GM23338 (cell line): ENCODE data around the gene CNTNAP2. TPM values are rescaled to one million over a fixed set of nuclear protein-coding genes. Genes with fewer than 3 reads are reported as not detected.

Experiments used
- ATAC-seq: fragments of 200-7000 bp; cut with Tn5 transposase; 3 replicates; pipeline ENCODE4 v1.9.1; 2020
- DNase-seq: peaks from one replicate; pipeline ENCODE4 v3.0.0-alpha.2; 2015; ENCODE audit warnings: low spot score
- H2AFZ ChIP-seq: fragments of 200-600 bp; sonication (generic); 2 replicates; pipeline ENCODE4 v1.8.0; 2016; ENCODE audit warnings: antibody characterized with exemption, mild to moderate bottlenecking, moderate library complexity
- H3F3A ChIP-seq: fragments of 200-600 bp; sonication (generic); replicated peaks from 2 replicates; pipeline ENCODE4 v1.8.0; 2017; ENCODE audit warnings: antibody characterized with exemption, mixed run types, low read depth
- H3K27ac ChIP-seq: fragments of 200-600 bp; sonication (generic); 2 replicates; pipeline ENCODE4 v1.6.1; 2016; ENCODE audit warnings: low read depth
- H3K27me3 ChIP-seq: fragments of 200-600 bp; sonication (generic); 2 replicates; pipeline ENCODE4 v1.8.0; 2016; ENCODE audit warnings: mild to moderate bottlenecking, mixed run types, moderate library complexity; ENCODE audit not compliant: insufficient read depth
- H3K36me3 ChIP-seq: fragments of 200-600 bp; sonication (generic); 2 replicates; pipeline ENCODE4 v1.8.0; 2016; ENCODE audit warnings: mild to moderate bottlenecking; ENCODE audit not compliant: insufficient read depth
- H3K4me1 ChIP-seq: fragments of 200-600 bp; sonication (generic); 2 replicates; pipeline ENCODE4 v1.8.0; 2016; ENCODE audit warnings: mild to moderate bottlenecking, moderate library complexity; ENCODE audit not compliant: insufficient read depth
- H3K4me2 ChIP-seq: fragments of 200-600 bp; sonication (generic); 2 replicates; pipeline ENCODE4 v1.7.1; 2017; ENCODE audit warnings: mixed run types
- H3K4me3 ChIP-seq: fragments of 200-600 bp; sonication (generic); 2 replicates; pipeline ENCODE4 v1.6.1; 2016; ENCODE audit warnings: mixed run types
- H3K79me2 ChIP-seq: fragments of 200-600 bp; sonication (generic); replicated peaks from 2 replicates; pipeline ENCODE4 v1.8.0; 2017; ENCODE audit warnings: mild to moderate bottlenecking; ENCODE audit not compliant: insufficient read depth
- H3K9me2 ChIP-seq: fragments of 200-600 bp; sonication (generic); 2 replicates; pipeline ENCODE4 v1.8.0; 2017; ENCODE audit not compliant: insufficient read depth
- H4K20me1 ChIP-seq: fragments of 200-600 bp; sonication (generic); replicated peaks from 2 replicates; pipeline ENCODE4 v1.8.0; 2017; ENCODE audit warnings: mild to moderate bottlenecking; ENCODE audit not compliant: insufficient read depth
- H3K27ac Mint-ChIP-seq: 2 replicates; pipeline ENCODE4 v1.8.0; 2020; ENCODE audit warnings: inconsistent platforms, mild to moderate bottlenecking, moderate library complexity, mixed read lengths
- H3K27me3 Mint-ChIP-seq: 3 replicates; pipeline ENCODE4 v1.8.0; 2022; ENCODE audit warnings: low read depth, mild to moderate bottlenecking, moderate library complexity, mixed read lengths, inconsistent platforms; ENCODE audit not compliant: insufficient read depth, poor library complexity
- H3K36me3 Mint-ChIP-seq: 3 replicates; pipeline ENCODE4 v1.8.0; 2021; ENCODE audit warnings: low read depth, mild to moderate bottlenecking, inconsistent platforms, moderate library complexity, mixed read lengths
- H3K4me1 Mint-ChIP-seq: 3 replicates; pipeline ENCODE4 v1.8.0; 2020; ENCODE audit warnings: mild to moderate bottlenecking, inconsistent platforms, mixed read lengths
- H3K4me3 Mint-ChIP-seq: 3 replicates; pipeline ENCODE4 v1.8.0; 2021; ENCODE audit warnings: moderate library complexity, mild to moderate bottlenecking, inconsistent platforms, mixed read lengths
- H3K9me3 Mint-ChIP-seq: 3 replicates; pipeline ENCODE4 v1.8.0; 2020; ENCODE audit warnings: moderate library complexity, mild to moderate bottlenecking, inconsistent platforms, mixed read lengths
- CREB1 ChIP-seq: fragments of 250-450 bp; sonication (Bioruptor Pico); IDR thresholded peaks from 2 replicates; pipeline ENCODE4 v1.5.0; 2020; ENCODE audit warnings: low read depth, mild to moderate bottlenecking, moderate library complexity
- EZH2phosphoT487 ChIP-seq: fragments of 200-600 bp; sonication (generic); IDR thresholded peaks from one replicate; pipeline ENCODE4 v1.8.1; 2018; ENCODE audit warnings: antibody characterized with exemption; ENCODE audit not compliant: unreplicated experiment
- JUNB ChIP-seq: IDR thresholded peaks from one replicate; pipeline ENCODE4 v1.6.1; 2016; ENCODE audit warnings: antibody characterized with exemption; ENCODE audit not compliant: unreplicated experiment
- POLR2AphosphoS5 ChIP-seq: IDR thresholded peaks from 2 replicates; pipeline ENCODE4 v1.6.1; 2016; ENCODE audit warnings: antibody characterized with exemption, low read depth
- STAT1 ChIP-seq: IDR thresholded peaks from one replicate; pipeline ENCODE4 v1.6.1; 2016; ENCODE audit warnings: antibody characterized with exemption; ENCODE audit not compliant: unreplicated experiment
- ZNF331 ChIP-seq: fragments of 250-450 bp; sonication (Bioruptor Pico); IDR thresholded peaks from 2 replicates; pipeline ENCODE4 v1.5.0; 2020; ENCODE audit warnings: low read depth, mild to moderate bottlenecking, moderate library complexity
- polyA plus RNA-seq: library from polyadenylated mRNA; unstranded; fragments of >200 nt; fragmentation: Nextera tagmentation; extraction: Ambion mirVana; gene quantifications from 2 replicates; pipeline ENCODE4 v1.2.1, GENCODE V29; 2016
- total RNA-seq: library from RNA; depleted of rRNA; stranded (reverse); fragments of >200 nt; shearing (Covaris generic); gene quantifications from 2 replicates; pipeline ENCODE4 v1.2.3, GENCODE V29; 2014
- TF ChIP-seq, protein P1 (sequence below), 2 experiments: fragments of 200-600 bp in 1 of 2; sonication (generic) in 1 of 2; conservative IDR thresholded peaks; 2 replicates each; pipeline versions ENCODE4 v1.5.1 to v1.6.1; 2016 to 2017; ENCODE audit warnings: antibody characterized with exemption in 2 of 2, low read depth in 2 of 2, mild to moderate bottlenecking in 2 of 2, moderate library complexity in 1 of 2
- TF ChIP-seq, protein P2 (sequence below): IDR thresholded peaks from one replicate; pipeline ENCODE4 v1.6.1; 2018; ENCODE audit warnings: antibody characterized with exemption; ENCODE audit not compliant: unreplicated experiment
- TF ChIP-seq, protein P3 (sequence below): IDR thresholded peaks from 2 replicates; pipeline ENCODE4 v1.6.1; 2016; ENCODE audit warnings: antibody characterized with exemption
- TF ChIP-seq, protein P4 (sequence below): fragments of 250-450 bp; sonication (Bioruptor Pico); IDR thresholded peaks from 2 replicates; pipeline ENCODE4 v1.5.0; 2020; ENCODE audit warnings: mild to moderate bottlenecking, moderate library complexity

Gene CNTNAP2
- total and polyA plus RNA-seq, 2 experiments from 2014 or later, result 38.2 to 61.3 TPM

DNA sequence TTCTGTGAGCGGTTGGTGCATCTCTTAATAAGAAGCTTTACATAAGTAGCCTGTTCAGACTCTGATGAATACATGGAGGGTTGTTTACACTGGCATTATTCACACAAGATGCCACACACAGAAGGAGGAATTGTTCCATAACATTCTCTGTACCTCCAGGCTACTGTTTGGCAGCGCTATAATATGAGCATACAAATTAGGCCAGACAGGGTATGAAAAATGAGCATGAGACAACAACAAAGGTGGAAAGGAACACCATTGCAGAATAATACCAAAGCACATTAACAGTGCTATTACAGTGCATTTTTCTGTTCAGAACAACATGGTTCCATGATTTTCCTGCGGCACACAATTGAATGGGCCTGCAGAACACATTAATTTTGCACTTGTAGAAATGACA, 2056.8 kb downstream of the CNTNAP2 start (continued):
- TF ChIP-seq, protein P1, sequence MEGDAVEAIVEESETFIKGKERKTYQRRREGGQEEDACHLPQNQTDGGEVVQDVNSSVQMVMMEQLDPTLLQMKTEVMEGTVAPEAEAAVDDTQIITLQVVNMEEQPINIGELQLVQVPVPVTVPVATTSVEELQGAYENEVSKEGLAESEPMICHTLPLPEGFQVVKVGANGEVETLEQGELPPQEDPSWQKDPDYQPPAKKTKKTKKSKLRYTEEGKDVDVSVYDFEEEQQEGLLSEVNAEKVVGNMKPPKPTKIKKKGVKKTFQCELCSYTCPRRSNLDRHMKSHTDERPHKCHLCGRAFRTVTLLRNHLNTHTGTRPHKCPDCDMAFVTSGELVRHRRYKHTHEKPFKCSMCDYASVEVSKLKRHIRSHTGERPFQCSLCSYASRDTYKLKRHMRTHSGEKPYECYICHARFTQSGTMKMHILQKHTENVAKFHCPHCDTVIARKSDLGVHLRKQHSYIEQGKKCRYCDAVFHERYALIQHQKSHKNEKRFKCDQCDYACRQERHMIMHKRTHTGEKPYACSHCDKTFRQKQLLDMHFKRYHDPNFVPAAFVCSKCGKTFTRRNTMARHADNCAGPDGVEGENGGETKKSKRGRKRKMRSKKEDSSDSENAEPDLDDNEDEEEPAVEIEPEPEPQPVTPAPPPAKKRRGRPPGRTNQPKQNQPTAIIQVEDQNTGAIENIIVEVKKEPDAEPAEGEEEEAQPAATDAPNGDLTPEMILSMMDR (conservative IDR thresholded peaks at IDR 0.05; ENCODE audit: low read depth in 2 of 2), result no peak

DNA sequence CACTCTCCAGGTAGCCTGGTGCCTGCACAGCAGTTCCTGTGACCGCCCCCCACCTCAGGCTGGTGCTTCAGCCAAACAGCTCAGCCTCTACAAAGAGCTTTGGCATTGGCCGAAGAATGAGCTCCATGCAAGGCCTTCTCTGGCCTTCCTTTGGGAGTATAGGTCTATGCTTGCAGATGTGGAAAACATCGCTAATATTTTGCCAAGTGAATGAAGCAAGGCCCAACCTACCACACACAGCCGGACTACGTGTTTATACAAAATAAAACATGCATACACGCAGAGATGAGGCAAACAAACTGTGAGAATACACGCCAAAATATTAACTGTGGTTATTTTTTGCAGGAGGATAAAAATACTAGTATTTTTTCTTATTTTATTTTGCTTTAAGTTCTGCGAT, 2057.8 kb downstream of the CNTNAP2 start:
- Mint-ChIP-seq H3K27ac (no peak overlapping the region), H3K4me1 (no peaks in the 10 kb centered on the region), H3K4me3 (no peak overlapping the region), H3K9me3 (peaks cover 3% of the 10 kb centered on the region; the same call in 1 of the 3 replicates), H3K27me3 (no peaks in the 10 kb centered on the region), H3K36me3 (no peaks in the 10 kb centered on the region)
- ATAC-seq, result no peak
- Histone ChIP-seq H3K27me3 (no peaks in the 10 kb centered on the region), H3K4me3 (no peak overlapping the region), H3K4me2 (no peak overlapping the region), H3K27ac (no peak overlapping the region), H3K79me2 (no peaks in the 10 kb centered on the region), H3K4me1 (no peaks in the 10 kb centered on the region), H4K20me1 (no peaks in the 10 kb centered on the region), H3F3A (no peaks in the 10 kb centered on the region), H3K36me3 (no peaks in the 10 kb centered on the region), H3K9me2 (no peaks in the 10 kb centered on the region), H2AFZ (no peak overlapping the region)
- DNase-seq, result no peak
- TF ChIP-seq ZNF331 (CRISPR knock-in tag) (no peak), JUNB (no peak), CREB1 (no peak), POLR2AphosphoS5 (no peak), STAT1 (no peak), EZH2phosphoT487 (no peak)
- TF ChIP-seq, protein P1 (conservative IDR thresholded peaks at IDR 0.05; ENCODE audit: low read depth in 2 of 2), result no peak
- TF ChIP-seq, protein P2, sequence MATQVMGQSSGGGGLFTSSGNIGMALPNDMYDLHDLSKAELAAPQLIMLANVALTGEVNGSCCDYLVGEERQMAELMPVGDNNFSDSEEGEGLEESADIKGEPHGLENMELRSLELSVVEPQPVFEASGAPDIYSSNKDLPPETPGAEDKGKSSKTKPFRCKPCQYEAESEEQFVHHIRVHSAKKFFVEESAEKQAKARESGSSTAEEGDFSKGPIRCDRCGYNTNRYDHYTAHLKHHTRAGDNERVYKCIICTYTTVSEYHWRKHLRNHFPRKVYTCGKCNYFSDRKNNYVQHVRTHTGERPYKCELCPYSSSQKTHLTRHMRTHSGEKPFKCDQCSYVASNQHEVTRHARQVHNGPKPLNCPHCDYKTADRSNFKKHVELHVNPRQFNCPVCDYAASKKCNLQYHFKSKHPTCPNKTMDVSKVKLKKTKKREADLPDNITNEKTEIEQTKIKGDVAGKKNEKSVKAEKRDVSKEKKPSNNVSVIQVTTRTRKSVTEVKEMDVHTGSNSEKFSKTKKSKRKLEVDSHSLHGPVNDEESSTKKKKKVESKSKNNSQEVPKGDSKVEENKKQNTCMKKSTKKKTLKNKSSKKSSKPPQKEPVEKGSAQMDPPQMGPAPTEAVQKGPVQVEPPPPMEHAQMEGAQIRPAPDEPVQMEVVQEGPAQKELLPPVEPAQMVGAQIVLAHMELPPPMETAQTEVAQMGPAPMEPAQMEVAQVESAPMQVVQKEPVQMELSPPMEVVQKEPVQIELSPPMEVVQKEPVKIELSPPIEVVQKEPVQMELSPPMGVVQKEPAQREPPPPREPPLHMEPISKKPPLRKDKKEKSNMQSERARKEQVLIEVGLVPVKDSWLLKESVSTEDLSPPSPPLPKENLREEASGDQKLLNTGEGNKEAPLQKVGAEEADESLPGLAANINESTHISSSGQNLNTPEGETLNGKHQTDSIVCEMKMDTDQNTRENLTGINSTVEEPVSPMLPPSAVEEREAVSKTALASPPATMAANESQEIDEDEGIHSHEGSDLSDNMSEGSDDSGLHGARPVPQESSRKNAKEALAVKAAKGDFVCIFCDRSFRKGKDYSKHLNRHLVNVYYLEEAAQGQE, result no peak
- TF ChIP-seq, protein P3, sequence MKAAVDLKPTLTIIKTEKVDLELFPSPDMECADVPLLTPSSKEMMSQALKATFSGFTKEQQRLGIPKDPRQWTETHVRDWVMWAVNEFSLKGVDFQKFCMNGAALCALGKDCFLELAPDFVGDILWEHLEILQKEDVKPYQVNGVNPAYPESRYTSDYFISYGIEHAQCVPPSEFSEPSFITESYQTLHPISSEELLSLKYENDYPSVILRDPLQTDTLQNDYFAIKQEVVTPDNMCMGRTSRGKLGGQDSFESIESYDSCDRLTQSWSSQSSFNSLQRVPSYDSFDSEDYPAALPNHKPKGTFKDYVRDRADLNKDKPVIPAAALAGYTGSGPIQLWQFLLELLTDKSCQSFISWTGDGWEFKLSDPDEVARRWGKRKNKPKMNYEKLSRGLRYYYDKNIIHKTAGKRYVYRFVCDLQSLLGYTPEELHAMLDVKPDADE, result no peak
- TF ChIP-seq, protein P4, sequence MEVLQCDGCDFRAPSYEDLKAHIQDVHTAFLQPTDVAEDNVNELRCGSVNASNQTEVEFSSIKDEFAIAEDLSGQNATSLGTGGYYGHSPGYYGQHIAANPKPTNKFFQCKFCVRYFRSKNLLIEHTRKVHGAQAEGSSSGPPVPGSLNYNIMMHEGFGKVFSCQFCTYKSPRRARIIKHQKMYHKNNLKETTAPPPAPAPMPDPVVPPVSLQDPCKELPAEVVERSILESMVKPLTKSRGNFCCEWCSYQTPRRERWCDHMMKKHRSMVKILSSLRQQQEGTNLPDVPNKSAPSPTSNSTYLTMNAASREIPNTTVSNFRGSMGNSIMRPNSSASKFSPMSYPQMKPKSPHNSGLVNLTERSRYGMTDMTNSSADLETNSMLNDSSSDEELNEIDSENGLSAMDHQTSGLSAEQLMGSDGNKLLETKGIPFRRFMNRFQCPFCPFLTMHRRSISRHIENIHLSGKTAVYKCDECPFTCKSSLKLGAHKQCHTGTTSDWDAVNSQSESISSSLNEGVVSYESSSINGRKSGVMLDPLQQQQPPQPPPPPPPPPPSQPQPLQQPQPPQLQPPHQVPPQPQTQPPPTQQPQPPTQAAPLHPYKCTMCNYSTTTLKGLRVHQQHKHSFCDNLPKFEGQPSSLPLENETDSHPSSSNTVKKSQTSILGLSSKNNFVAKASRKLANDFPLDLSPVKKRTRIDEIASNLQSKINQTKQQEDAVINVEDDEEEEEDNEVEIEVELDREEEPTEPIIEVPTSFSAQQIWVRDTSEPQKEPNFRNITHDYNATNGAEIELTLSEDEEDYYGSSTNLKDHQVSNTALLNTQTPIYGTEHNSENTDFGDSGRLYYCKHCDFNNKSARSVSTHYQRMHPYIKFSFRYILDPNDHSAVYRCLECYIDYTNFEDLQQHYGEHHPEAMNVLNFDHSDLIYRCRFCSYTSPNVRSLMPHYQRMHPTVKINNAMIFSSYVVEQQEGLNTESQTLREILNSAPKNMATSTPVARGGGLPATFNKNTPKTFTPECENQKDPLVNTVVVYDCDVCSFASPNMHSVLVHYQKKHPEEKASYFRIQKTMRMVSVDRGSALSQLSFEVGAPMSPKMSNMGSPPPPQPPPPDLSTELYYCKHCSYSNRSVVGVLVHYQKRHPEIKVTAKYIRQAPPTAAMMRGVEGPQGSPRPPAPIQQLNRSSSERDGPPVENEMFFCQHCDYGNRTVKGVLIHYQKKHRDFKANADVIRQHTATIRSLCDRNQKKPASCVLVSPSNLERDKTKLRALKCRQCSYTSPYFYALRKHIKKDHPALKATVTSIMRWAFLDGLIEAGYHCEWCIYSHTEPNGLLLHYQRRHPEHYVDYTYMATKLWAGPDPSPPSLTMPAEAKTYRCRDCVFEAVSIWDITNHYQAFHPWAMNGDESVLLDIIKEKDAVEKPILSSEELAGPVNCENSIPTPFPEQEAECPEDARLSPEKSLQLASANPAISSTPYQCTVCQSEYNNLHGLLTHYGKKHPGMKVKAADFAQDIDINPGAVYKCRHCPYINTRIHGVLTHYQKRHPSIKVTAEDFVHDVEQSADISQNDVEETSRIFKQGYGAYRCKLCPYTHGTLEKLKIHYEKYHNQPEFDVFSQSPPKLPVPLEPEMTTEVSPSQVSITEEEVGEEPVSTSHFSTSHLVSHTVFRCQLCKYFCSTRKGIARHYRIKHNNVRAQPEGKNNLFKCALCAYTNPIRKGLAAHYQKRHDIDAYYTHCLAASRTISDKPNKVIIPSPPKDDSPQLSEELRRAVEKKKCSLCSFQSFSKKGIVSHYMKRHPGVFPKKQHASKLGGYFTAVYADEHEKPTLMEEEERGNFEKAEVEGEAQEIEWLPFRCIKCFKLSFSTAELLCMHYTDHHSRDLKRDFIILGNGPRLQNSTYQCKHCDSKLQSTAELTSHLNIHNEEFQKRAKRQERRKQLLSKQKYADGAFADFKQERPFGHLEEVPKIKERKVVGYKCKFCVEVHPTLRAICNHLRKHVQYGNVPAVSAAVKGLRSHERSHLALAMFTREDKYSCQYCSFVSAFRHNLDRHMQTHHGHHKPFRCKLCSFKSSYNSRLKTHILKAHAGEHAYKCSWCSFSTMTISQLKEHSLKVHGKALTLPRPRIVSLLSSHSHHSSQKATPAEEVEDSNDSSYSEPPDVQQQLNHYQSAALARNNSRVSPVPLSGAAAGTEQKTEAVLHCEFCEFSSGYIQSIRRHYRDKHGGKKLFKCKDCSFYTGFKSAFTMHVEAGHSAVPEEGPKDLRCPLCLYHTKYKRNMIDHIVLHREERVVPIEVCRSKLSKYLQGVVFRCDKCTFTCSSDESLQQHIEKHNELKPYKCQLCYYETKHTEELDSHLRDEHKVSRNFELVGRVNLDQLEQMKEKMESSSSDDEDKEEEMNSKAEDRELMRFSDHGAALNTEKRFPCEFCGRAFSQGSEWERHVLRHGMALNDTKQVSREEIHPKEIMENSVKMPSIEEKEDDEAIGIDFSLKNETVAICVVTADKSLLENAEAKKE (CRISPR knock-in tag), result no peak
